DMS79 treated with DMSO at 0.1 percent for 48 hours (cell line): ENCODE data around the gene SYTL1.
A peak's percentile ranks its signal among the peaks of the same experiment; 100 is the strongest.

Source experiments
- DNase-seq: peaks from one replicate; lab custom pipeline; 2025; lab: John Stamatoyannopoulos, UW

SYTL1 gene

DNA sequence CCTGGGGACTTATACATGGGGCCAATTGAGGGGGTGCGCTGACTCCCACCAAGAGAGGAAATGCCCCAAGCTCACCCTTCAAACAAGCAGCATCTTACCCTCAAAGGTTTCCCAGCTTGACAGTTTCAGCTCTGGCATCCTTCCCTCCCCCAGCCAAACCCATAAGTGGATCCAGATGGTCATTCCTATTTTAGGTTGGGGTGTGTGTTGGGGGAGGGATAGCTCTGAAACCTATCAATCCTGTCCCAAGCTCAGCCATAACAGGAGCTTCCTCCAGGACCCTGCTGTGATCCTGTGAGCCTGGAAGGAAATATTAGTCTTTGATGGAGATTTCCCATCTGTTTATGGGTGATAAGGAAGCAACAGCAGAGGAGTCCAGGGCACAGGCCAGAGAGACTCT, 23.2 kb upstream of the SYTL1 start:
- no peak for DNase-seq

DNA sequence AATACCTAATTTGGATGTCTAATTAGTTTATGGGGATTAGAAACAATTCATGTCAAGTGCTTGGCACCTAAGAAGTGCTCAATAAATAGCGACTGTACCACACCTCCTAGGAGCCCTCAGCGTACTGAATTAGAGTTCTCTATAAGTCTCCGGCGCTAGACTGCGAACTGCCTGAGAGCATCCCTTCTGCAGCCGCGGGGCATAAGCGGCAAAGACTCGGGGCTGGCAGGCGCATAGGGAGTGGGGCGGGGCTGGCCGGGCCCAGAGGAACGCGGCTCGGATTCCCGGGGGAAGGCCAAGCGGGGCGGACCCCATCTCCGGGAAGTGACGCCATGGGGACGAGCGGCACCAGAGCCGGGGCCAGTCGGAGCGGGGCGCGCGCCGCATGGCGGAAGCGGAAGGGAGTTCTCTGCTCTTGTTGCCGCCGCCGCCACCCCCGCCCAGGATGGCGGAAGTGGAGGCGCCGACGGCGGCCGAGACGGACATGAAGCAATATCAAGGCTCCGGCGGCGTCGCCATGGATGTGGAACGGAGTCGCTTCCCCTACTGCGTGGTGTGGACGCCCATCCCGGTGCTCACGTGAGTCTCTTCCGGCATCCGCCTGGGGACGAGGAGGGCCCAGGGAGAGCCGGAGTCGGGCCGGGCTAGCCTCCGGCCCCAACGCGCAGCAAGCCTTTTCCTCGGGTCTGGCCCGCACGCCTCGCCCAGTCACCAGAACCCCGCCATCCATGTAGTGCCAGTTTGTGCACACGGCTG, 19.8 kb upstream of the SYTL1 start, which contains the start of gene TMEM222:
TSS of gene TMEM222 (plus strand) at position 351 of the 756 bp plus-strand sequence. CDS start at position 386, 35 bp downstream.
- DNase-seq, result peak; percentile 97

DNA sequence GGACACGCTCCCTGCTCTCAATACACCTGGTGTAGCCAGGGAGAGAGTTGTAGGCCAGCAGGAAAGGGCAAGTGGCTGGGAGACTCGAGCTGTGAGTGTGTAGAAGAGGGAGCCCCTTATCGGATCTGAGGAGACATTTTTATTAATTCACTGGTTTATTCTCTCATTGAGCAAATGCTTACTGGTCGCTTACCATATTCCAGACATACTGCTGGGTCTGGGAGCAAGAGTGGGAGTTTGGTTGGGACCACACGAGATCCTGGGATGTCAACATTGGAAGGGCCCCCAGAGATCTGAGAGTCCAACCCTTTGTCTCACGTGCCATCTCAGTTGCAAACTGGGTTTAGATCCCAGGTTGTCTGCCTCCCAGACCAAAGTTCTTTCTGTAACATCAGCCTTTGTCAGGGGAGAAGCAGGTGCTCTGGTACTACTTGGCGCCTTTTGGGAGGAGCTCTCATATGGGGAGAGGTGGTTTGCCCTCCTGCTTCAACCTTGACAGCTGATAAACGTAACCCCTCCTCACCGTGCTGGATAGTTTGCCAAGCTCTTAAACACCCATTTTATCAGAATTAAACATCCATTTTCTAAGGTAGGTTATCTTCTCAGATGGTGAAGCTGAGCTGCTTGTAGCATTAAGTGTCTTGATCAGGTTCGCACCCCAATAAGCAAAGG, 19.1 kb upstream of the SYTL1 start:
- no peak for DNase-seq

DNA sequence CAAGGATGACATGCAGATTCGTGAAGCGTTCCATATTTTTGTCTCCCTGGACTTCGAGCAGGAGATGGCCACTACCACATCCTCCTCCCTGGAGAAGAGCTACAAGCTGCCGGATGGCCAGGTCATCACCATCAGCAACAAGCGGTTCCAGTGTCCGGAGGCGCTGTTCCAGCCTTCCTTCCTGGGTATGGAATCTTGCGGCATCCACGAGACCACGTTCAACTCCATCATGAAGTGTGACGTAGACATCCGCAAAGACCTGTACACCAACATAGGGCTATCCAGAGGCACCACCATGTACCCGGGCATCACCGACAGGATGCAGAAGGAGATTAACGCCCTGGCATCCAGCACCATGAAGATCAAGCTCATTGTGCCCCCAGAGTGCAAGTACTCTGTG, 16.5 kb upstream of the SYTL1 start:
- DNase-seq, result no peak

DNA sequence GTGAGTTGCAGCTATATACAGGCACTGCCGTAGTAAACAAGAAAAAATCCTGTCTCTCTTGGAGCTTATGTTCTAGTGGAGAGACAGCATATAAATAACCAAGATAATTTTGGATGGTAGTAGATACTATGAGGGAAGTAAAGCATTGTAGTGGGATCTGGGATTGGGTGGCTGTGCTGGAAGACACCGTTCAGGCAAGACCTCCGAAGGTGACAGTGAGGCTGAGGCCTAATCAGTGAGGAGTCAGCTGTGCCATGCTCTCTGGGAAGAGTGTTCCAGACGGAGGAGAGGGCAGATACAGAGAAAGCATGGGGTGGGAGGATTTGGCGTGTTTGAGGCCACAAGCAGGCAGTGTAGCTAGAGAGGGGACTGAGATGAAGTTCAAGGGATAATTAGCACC, 13.9 kb upstream of the SYTL1 start:
- DNase-seq, result no peak

DNA sequence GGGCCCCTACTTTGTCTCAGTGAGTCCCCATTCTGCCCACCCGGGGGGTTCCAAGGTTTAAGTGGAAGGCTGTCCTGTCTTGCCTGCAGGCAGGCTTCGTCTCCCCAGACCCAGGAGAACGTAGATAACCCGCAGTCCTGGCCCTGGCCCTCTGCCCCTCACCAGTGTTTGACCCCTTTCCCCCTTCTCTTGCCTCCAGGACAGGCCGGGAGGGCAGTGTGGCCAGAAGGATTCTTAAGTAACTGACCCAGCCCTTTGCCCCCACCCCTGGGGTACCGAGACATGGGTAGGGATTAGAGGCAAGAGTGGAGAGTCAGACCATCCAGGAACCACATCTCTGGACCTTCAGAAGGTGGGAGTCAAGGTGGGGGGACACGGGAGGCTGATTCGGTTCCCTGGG, 11.0 kb upstream of the SYTL1 start:
- DNase-seq, result no peak

DNA sequence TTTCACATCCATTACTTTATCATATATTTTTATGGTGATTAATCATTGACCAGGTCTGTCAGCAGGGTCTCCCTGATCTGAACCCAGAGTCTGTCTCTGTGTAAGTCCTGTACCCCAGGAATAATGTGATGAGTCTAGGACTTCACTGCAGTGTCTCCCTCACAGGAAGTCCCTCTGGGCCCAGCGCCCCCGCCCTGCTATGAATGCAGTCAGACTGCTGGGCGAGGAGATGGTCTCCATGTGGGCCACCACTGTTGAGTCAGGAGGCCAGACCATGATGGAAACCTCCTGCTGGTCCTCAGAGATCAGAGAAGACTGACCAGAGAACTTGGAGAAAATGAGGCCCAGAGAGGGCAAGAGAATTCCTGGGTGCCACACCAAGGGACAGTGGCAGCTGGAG, 10.4 kb upstream of the SYTL1 start:
- DNase-seq, result no peak

DNA sequence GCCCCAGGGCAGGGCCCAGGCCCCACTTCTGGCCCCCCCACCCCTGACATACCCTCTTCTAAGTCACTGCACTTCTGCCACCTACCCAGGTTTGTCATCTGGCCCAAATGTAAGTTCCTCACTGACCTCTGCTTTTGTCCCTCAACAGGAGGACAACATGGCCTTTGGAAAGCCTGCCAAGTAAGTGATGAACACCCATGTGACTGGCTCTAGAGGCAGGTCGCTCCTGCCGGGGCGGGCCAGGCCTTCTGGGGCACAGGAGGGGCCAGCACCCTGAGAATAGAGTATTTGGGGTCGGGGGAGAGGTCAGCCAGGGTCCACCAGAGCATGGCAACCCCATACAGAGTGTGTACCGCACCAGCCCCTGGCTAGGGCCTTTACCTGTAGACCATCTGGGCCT, 9.9 kb upstream of the SYTL1 start:
- DNase-seq, result no peak

DNA sequence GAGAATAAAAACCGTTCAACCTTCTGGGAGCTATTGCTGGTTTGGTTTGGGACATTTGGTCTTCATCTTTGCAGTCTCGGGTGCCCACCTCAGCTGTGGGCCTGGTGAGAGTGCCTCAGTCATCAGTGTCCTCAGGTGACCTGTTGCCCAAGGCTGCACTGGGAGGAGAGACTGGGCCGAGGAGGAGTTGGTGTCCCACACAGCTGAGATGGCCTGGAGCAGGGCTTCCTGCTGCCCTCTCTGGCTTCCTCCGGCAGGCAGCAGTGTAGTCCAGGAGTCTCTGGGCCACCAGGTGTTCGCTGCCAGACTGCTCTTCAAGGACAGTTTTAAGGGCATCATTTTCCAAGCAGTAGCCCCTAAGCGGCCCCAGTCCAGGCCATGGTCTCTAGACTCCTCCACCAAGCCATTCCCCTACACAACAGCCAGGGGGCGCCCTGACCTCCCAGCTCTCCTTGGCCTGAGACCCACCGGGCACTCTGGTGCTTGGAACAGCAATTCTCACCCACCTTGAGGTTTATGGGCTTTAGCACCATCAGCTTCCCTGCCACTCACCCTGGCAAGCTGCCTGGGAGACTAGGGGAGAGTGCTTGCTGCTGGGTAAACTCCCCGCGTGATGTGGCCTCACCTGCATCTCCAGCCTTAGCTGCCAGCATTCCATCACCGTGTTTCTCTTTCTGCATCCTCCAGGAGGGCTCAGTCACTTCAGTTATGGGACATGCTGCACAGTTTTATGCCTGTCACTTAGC, 9.1 kb upstream of the SYTL1 start:
- DNase-seq, result peak; percentile 30

DNA sequence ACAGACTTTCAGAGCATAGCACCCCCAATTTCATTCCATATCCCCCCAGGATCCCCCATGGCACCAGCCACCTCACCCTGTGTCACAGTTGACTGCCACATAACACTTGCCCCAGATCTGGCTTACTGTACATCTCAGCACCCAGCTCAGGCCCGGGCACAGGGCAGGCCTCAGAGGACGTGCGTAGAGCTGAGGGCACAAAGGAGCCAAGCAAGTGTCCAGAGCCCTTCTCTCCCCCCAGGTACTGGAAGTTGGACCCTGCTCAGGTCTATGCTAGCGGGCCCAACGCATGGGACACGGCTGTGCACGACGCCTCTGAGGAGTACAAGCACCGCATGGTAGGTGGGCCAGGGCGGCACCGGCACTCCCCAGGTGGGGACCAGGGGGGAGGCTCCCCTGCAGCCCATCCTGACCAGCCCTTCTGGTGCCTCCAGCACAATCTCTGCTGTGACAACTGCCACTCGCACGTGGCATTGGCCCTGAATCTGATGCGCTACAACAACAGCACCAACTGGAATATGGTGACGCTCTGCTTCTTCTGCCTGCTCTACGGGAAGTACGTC, 8.0 kb upstream of the SYTL1 start:
- no peak for DNase-seq

DNA sequence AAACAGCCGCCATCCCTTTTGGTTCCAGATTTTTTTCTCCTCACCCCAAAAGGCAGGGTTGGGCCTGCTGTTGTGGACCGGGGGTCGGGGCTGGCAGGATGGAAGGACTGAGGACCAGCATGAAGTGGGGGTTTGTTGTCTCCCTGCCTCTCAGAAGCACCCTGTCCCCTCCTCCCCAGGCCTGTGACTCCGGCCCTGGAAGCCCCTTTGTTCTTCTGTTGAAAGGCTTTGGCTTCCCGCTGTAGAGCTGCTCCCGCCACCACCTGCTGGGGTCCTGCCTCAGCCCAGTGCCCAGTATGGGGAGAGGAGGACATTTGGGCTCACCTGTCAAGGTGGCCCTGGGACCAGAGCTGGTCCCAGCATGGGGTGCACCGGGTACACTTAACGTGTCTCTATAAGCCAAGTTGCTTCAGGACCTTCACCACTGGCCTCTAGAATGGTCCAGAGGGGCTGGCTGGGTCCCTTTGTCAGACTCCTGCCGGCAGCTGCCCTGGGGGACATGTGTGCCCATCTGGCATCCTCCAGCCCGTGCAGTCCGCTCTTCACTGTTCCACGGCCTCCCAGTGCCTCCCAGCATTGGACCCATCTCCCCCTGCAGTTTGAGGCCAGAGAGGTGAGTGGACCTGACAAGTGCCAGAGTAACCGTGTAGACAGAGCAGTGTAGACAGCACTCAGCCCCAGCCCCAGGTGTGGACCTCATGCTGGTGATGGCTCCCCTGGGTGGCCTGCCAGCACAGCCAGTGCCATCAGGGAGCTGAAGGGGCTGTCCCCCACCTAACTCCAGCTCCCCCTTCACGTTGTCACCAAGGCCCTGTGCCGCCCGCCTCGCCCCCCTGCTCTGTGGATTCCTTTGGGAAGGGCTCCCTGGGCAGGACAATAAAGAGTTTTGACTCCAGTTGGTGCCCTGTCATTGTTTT, 6.1 kb upstream of the SYTL1 start:
- DNase-seq, result no peak

DNA sequence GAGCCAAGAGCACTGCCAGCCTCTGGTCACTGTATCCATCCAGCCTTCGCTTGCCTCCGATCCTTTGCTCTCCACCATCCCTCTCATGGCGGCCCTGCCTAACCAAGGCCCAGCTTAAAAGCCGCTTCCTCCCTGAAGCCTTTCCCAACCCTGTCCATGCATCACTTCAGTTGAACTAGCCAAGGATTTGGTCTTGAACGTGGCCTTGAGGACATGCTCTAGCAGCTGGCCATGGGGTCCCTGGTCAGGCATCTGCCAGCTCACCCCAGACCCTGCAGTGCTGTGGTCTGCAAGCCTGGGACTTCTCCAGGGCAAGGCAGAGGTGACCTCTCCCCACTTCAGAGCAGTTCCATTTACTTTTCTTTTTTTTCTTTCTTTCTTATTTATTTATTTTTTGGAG, 5.1 kb upstream of the SYTL1 start:
- DNase-seq, result no peak

DNA sequence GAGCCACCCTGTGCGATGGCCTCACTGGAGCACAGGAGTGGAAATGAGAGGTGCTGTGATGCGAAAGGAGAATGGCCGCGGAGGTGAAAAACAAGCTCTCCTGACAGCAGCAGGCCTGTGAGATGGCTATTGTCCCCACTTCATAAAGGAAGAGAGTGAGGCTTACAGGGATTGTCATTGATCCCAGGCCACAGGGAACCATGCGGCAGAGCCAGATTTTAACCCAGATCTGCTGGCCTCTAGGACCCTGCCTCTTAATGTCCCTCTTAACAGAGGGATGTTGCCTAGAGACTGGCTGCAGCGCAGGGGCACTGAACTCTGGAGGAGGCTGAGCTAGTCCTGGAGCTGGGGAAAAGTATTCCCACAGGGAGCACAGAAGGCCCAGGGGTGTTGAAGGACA, 3.1 kb upstream of the SYTL1 start:
- DNase-seq, result no peak

DNA sequence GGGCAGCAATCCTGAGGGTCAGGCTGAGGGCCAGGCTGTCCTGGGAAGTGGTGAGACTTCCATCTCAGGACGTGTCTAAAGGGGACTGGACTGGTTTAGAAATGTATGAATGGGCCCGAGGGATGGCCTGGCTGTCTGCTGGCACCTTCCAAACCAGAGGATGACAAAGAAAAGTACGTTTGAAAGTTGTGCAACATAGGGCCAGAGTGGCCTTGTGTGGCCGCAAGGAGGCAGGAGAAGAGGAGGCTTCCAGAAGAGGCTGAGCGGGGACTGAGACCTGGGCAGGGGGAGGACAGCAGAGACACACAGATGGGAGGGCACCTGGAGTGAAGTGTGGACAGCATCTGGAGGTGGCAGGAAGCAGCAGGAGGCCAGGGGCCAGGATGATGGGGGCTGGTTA, 2.6 kb upstream of the SYTL1 start:
- DNase-seq, result no peak

DNA sequence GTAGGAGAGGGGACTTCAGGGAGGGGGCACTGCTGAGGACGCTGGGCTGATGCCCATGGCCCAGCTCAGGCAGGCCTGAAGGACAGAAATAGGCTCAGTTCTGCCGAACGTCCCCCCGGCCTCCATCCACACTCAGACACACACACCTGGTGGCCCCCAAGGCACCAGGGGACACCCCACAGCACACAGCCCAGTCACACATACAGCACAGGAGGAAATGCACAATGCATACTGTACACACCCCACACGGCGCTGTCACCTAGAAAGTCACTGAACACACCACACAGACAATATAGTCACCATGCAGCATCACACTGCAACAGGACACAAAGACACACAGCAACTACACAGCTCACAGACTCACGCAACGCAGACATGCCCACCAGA, 562 bp downstream of the SYTL1 start:
- DNase-seq, result no peak

DNA sequence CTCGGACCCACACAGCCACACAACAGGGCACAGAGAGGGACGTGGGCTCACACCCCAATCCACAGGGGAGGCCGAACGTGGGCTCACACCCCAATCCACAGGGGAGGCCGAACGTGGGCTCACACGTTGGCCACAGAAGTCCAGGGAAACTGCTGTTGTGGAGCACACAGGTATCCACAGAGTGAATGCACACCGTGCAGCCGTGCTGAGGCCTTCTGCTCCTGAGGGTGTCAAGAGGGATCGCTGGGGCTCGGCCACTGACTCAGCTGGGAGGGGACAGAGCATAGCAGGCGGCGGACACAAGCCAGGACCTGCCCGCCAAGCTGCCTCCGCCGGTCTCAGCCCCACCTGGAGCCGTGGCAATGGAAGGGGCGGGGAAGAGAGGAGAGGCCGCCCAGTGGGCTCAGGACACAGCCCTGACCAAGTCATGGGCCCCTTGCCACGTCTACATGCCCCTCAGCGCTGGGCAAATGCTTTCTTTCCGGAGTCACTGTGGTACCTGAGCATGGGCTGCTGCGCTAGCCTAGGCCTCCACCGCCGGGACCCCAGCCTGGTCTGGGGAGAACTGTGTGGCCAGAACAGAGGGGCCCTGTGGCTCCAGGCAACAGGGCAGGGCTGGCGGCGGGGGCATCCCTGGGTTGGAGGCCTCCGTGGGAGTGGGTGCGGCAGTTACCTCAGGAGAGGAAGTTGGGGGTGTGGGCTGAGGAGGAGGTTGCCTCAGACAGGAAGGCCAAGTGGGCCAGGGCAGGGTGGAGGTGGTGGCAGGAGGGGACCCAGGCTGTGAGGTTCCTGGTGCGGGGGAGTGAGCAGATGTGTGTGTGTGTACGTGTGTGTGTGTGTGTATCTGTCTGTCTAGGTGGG, 1.2 kb downstream of the SYTL1 start:
- DNase-seq, result peak; percentile 90

DNA sequence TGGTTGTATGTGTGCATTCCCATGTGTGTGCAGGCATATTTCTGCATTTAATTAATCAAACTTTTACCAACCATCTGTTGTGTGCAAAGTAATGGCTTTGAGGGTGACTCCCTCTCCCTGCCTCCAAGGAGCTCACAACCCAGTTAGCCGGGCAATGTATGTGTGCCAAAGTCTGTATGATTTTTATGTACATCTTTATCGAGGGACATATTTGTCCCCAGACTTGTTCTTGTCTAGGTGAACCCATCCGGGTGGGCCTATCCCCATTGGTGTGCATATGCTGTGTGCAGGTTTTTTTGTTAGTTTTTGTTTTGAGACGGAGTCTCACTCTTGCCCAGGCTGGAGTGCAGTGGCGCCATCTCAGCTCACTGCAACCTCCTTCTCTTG, 1.8 kb downstream of the SYTL1 start:
- peak; percentile 70 for DNase-seq

DNA sequence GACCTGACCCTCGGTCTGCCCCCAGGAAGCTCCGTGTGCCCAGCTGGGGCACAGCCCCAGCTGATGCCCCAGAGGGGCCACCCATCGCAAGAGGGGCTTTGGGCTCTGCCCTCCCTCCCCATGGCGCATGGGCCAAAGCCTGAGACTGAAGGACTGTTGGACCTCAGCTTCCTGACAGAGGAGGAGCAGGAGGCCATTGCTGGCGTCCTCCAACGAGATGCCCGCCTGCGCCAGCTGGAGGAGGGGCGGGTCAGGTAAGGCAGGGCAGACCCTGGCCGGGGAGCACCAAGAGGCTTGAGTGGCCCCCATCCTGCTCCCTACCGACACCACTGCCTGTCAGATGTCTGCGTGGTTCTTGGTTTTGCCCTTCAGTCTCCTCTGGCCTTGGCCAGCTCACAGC, 3.5 kb downstream of the SYTL1 start:
- no peak for DNase-seq

DNA sequence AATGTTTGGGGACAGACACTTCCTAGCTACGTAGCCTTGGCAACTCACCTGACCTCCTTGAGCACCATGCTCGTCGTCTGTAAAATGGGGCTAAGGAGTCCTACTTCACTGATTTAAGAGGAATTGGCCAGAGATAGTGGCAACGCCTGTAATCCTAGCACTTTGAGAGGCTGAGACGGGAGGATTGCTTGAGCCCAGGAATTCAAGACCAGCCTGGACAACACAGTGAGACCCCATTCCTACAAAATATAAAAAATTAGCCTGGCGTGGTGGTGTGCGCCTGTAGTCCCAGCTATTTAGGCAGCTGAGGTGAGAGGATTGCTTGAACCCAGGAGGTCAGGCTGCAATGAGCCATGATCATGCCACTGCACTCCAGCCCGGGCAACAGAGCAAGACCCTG, 4.5 kb downstream of the SYTL1 start:
- DNase-seq, result no peak

DNA sequence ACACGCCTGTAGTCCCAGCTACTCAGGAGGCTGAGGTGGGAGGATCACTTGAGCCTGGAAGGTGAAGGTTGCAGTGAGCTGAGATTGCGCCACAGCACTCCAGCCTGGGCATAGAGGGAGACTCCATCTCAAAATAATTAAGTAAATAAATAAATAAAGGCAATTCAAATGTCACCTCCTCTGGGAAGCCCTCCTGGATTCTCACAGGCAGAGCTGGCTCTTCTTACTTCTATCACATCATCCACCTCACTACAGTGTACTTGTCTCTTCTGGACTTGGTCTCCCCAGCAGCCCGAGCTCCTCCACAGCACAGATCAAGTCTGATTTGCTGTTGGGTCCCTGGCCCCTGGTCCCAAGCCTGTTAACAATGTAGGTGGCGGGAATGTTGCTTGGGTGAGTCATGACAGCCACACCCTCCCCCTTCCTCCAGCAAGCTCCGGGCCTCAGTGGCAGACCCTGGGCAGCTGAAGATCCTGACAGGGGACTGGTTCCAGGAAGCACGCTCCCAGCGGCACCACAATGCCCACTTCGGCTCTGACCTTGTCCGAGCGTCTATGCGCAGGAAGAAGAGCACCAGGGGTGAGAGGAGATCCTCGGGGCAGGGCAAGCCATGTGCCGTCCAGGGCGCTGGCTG, 5.3 kb downstream of the SYTL1 start:
- no peak for DNase-seq
